GM13977 (cell line): Measurements from ENCODE around the gene LENG9.

Experiments used
- DNase-seq: peaks from one replicate; pipeline ENCODE4 v3.0.0; 2012; ENCODE audit warnings: low spot score
- CTCF ChIP-seq: IDR thresholded peaks from 2 replicates; pipeline ENCODE4 v1.5.1; 2012; ENCODE audit warnings: mild to moderate bottlenecking, control low read depth; ENCODE audit not compliant: insufficient read depth; ENCODE audit errors: extremely low read depth, missing control alignments
- in situ Hi-C: fragments of 300-500 bp; cut with MboI; formaldehyde crosslinking; loops from one replicate; pipeline ENCODE4 v1.12.0; 2022; ENCODE audit warnings: low sequenced_read_pairs, low pct_unique_long_range_greater_than_20kb, mixed read lengths, inconsistent platforms; ENCODE audit not compliant: unreplicated experiment

The LENG9 gene

GRCh38 chr19:54457773-54458647 is 5.6 kb downstream of the LENG9 start:
- DNase-seq: no peak
- in situ Hi-C loops: loop anchor here (25.0 kb wide), 2 partner anchors 654 to 1154 kb away; partner anchors contain the start of genes PPP1R12C, ZNF524, ZNF784 and ZNF865
- no peak for TF ChIP-seq CTCF

GRCh38 chr19:54456423-54457373 is 6.9 kb downstream of the LENG9 start:
- in situ Hi-C loops: loop anchor here (25.0 kb wide), 2 partner anchors 656 to 1156 kb away; partner anchors contain the start of genes PPP1R12C, ZNF524, ZNF784 and ZNF865
- no peak for DNase-seq
- no peak for TF ChIP-seq CTCF

GRCh38 chr19:54455786-54456422 is 7.7 kb downstream of the LENG9 start:
- no peak for DNase-seq
- no peak for TF ChIP-seq CTCF
- in situ Hi-C loops: loop anchor here (25.0 kb wide), 2 partner anchors 656 to 1156 kb away; partner anchors contain the start of genes PPP1R12C, ZNF524, ZNF784 and ZNF865

GRCh38 chr19:54454781-54455675 is 8.6 kb downstream of the LENG9 start:
- in situ Hi-C loops: loop anchor here (25.0 kb wide), 2 partner anchors 657 to 1157 kb away; partner anchors contain the start of genes PPP1R12C, ZNF524, ZNF784 and ZNF865
- no peak for DNase-seq
- TF ChIP-seq CTCF: no peak

GRCh38 chr19:54453921-54454780 is 9.4 kb downstream of the LENG9 start:
- no peak for DNase-seq
- no peak for TF ChIP-seq CTCF
- in situ Hi-C loops: loop anchor here (25.0 kb wide), 2 partner anchors 658 to 1158 kb away; partner anchors contain the start of genes PPP1R12C, ZNF524, ZNF784 and ZNF865
